Large intestine (tissue), 3 donors: ENCODE measurements around the gene ACBD6. TPM values are rescaled to one million over a fixed set of nuclear protein-coding genes. Genes with fewer than 3 reads are reported as not detected.
A peak's percentile ranks its signal among the peaks of the same experiment; 100 is the strongest.

ENCODE experiments used
- DNase-seq, 2 donors: peaks; one replicate each; pipeline versions ENCODE4 v3.0.0 to v3.0.0-alpha.2; 2013
- H3K27ac ChIP-seq: one replicate; pipeline ENCODE4 v1.5.1; 2013; ENCODE audit warnings: low read length
- H3K27me3 ChIP-seq: 2 replicates; pipeline ENCODE4 v1.6.1; 2013; ENCODE audit warnings: low read length; ENCODE audit not compliant: control insufficient read depth, insufficient read depth
- H3K36me3 ChIP-seq: 2 replicates; pipeline ENCODE4 v1.6.1; 2013; ENCODE audit warnings: low read length; ENCODE audit not compliant: control insufficient read depth, insufficient read depth
- H3K4me1 ChIP-seq: one replicate; pipeline ENCODE4 v1.6.1; 2013; ENCODE audit warnings: low read length; ENCODE audit not compliant: control insufficient read depth, insufficient read depth
- H3K4me3 ChIP-seq: one replicate; pipeline ENCODE4 v1.5.1; 2013; ENCODE audit warnings: low read length
- H3K9me3 ChIP-seq: one replicate; pipeline ENCODE4 v1.6.1; 2013; ENCODE audit warnings: mild to moderate bottlenecking, low read depth, low read length, moderate library complexity; ENCODE audit not compliant: control insufficient read depth
- WGBS: methylation state at CpG from one replicate; pipeline ENCODE4 v1.1.5; 2013; ENCODE audit warnings: low lambda C conversion rate; ENCODE audit not compliant: insufficient coverage; 5-methylcytosine and 5-hydroxymethylcytosine counted together
- polyA plus RNA-seq: library from polyadenylated mRNA; unstranded; fragments of 120-200 nt; gene quantifications from one replicate; pipeline ENCODE4 v1.2.1, GENCODE V29; 2013

ACBD6 gene
- polyA plus RNA-seq, 1 donor, result 53.9 TPM

GRCh38 chr1:180513531-180513930, 11.2 kb upstream of the ACBD6 start:
- H3K9me3 ChIP-seq, result peaks cover 4% of the 10 kb centered on the region
- 50% methylated on average over 1 of the region's 6 CpGs for WGBS
- no peak for DNase-seq
- no peaks in the 10 kb centered on the region for H3K36me3 ChIP-seq
- no peaks in the 10 kb centered on the region for H3K27me3 ChIP-seq
- no peak overlapping the region for H3K4me3 ChIP-seq
- H3K4me1 ChIP-seq, result no peaks in the 10 kb centered on the region
- no peak overlapping the region for H3K27ac ChIP-seq

DNA sequence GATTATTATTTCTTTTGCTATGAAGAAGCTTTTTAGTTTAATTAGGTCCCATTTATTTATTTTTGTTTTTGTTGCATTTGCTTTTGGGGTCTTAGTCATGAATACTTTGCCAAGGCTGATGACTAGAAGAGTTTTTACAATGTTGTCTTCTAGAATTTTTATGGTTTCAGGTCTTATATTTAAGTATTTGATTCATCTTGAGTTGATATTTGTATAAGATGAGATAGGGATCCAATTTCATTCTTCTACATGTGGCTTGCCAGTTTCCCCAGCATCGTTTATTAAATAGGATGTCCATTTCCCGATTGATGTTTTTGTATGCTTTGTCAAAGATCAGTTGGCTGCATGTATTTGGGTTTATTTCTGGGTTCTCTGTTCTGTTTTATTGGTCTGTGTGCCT, 8.5 kb upstream of the ACBD6 start:
- H3K4me3 ChIP-seq, result no peak overlapping the region
- H3K9me3 ChIP-seq, result peaks cover 7% of the 10 kb centered on the region
- no peak overlapping the region for H3K27ac ChIP-seq
- no peaks in the 10 kb centered on the region for H3K27me3 ChIP-seq
- 100% methylated on average over 1 of the region's 2 CpGs for WGBS
- H3K4me1 ChIP-seq, result no peaks in the 10 kb centered on the region
- DNase-seq, result no peak
- no peaks in the 10 kb centered on the region for H3K36me3 ChIP-seq

GRCh38 chr1:180508725-180509097, 6.3 kb upstream of the ACBD6 start:
- Histone ChIP-seq H3K4me1 (no peaks in the 10 kb centered on the region), H3K36me3 (no peaks in the 10 kb centered on the region), H3K9me3 (peaks cover 7% of the 10 kb centered on the region), H3K27ac (no peak overlapping the region), H3K27me3 (no peaks in the 10 kb centered on the region), H3K4me3 (no peak overlapping the region)
- no peak for DNase-seq
- no CpG with 5 or more reads among the region's 21 CpGs for WGBS

- WGBS, result 100% methylated on average over 1 of the region's 15 CpGs
- no peaks in the 10 kb centered on the region for H3K4me1 ChIP-seq
- H3K27ac ChIP-seq, result no peak overlapping the region
- H3K4me3 ChIP-seq, result no peak overlapping the region
- peaks cover 7% of the 10 kb centered on the region for H3K9me3 ChIP-seq
- no peaks in the 10 kb centered on the region for H3K27me3 ChIP-seq
- DNase-seq, result no peak
- H3K36me3 ChIP-seq, result no peaks in the 10 kb centered on the region
Measured at GRCh38 chr1:180507795-180508724, 5.7 kb upstream of the ACBD6 start.

- no peak overlapping the region for H3K27ac ChIP-seq
- H3K4me1 ChIP-seq, result peaks cover 3% of the 10 kb centered on the region
- no peaks in the 10 kb centered on the region for H3K36me3 ChIP-seq
- H3K27me3 ChIP-seq, result no peaks in the 10 kb centered on the region
- H3K9me3 ChIP-seq, result peaks cover 7% of the 10 kb centered on the region
- H3K4me3 ChIP-seq, result no peak overlapping the region
- no CpG with 5 or more reads among the region's 8 CpGs for WGBS
- DNase-seq, result no peak
Measured at GRCh38 chr1:180505732-180506335, 3.5 kb upstream of the ACBD6 start.

DNA sequence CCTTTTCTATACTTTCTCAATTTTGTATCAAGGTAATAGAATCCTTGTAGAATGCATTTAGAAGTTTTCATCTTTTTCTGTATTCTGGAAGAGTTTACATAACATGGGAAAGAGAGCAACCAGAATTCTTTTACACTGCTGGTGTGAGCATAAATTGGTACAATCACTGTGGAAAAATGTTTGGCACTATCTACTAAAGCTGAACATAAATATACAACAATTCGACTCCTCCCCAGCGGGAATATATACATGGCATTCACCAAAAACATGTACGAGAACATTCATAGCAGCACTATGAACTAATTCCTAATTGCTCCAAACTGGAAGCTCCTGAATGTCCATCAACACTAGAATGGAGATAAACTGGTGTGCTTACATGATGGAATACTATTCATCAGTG, 1.8 kb upstream of the ACBD6 start:
- WGBS, result no CpG with 5 or more reads among the region's 3 CpGs
- Histone ChIP-seq H3K27me3 (no peaks in the 10 kb centered on the region), H3K4me3 (no peak overlapping the region), H3K9me3 (peaks cover 7% of the 10 kb centered on the region), H3K4me1 (peaks cover 3% of the 10 kb centered on the region), H3K36me3 (no peaks in the 10 kb centered on the region), H3K27ac (no peak overlapping the region)
- DNase-seq, result no peak

- no peak for DNase-seq
- H3K27ac ChIP-seq, result peak overlapping the region; percentile 87
- H3K4me1 ChIP-seq, result peaks cover 3% of the 10 kb centered on the region
- no peaks in the 10 kb centered on the region for H3K27me3 ChIP-seq
- peaks cover 2% of the 10 kb centered on the region for H3K9me3 ChIP-seq
- H3K4me3 ChIP-seq, result peak overlapping the region; percentile 91
- H3K36me3 ChIP-seq, result peaks cover 2% of the 10 kb centered on the region
- 90% methylated on average over 2 of the region's 8 CpGs for WGBS
Measured at GRCh38 chr1:180503280-180503862, 994 bp upstream of the ACBD6 start.

DNA sequence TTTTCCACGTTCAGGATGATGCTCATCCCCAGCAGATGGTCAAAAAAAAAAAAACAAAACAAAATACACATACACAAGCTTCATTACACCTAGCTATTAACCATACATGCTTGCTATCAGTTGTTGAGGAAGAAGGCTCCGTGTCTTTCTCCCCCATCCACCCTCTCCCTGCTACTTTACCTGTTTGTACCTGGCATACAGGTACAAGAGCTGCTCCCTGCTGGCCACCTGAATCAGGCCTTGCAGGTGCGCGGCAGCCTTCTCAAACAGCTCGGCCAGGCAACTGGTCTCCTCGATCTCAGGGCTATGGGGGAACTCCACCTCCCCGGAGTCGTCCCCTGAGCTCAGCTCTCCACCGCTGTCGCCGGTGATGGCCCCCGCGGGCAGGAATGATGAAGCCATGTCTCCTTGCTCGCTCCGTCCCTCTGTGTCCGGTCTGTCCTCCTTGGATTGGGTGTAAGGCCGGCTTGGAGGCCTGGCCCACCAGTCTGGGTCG, 464 bp downstream of the ACBD6 start:
- peak overlapping the region; percentile 91 for H3K4me3 ChIP-seq
- 20% methylated on average over 1 of the region's 18 CpGs for WGBS
- H3K9me3 ChIP-seq, result no peaks in the 10 kb centered on the region
- peaks cover 3% of the 10 kb centered on the region for H3K36me3 ChIP-seq
- no peaks in the 10 kb centered on the region for H3K27me3 ChIP-seq
- no peak for DNase-seq
- H3K4me1 ChIP-seq, result peaks cover 3% of the 10 kb centered on the region
- peak overlapping the region; percentile 87 for H3K27ac ChIP-seq

GRCh38 chr1:180500689-180501088, 1.7 kb downstream of the ACBD6 start:
- WGBS, result no CpG with 5 or more reads among the region's 2 CpGs
- peaks cover 3% of the 10 kb centered on the region for H3K4me1 ChIP-seq
- no peaks in the 10 kb centered on the region for H3K27me3 ChIP-seq
- no peak overlapping the region for H3K27ac ChIP-seq
- peaks cover 3% of the 10 kb centered on the region for H3K36me3 ChIP-seq
- DNase-seq, result no peak
- H3K4me3 ChIP-seq, result no peak overlapping the region
- no peaks in the 10 kb centered on the region for H3K9me3 ChIP-seq

GRCh38 chr1:180498594-180498993, 3.8 kb downstream of the ACBD6 start:
- H3K4me1 ChIP-seq, result peaks cover 3% of the 10 kb centered on the region
- H3K36me3 ChIP-seq, result peaks cover 11% of the 10 kb centered on the region
- H3K27me3 ChIP-seq, result no peaks in the 10 kb centered on the region
- H3K27ac ChIP-seq, result no peak overlapping the region
- 100% methylated on average over 3 of the region's 4 CpGs for WGBS
- DNase-seq, result no peak
- H3K9me3 ChIP-seq, result no peaks in the 10 kb centered on the region
- no peak overlapping the region for H3K4me3 ChIP-seq
